Measurements from ENCODE around the gene CC2D2A.
A peak's percentile ranks its signal among the peaks of the same experiment; 100 is the strongest.

The CC2D2A gene

GRCh38 chr4:15563871-15564270 is 94.2 kb downstream of the CC2D2A start:
- H3K27ac ChIP-seq (ENCODE audit: low read depth, low read length) = no peak overlapping the region
- H3K4me3 ChIP-seq (ENCODE audit: low read depth in 1 of 5, low read length in 5 of 5) = no peak overlapping the region
- H3K9ac ChIP-seq (ENCODE audit: low read length in 5 of 5) = no peak overlapping the region
- H3K27me3 ChIP-seq (ENCODE audit: control insufficient read depth in 5 of 5, insufficient read depth in 4 of 5, low read length in 5 of 5) = no peaks in the 10 kb centered on the region
- peaks cover 9 to 61% (median 42%) of the 10 kb centered on the region in 5 donors for H3K36me3 ChIP-seq (ENCODE audit: control insufficient read depth in 5 of 5, insufficient read depth in 5 of 5, low read length in 5 of 5)
- no peaks in the 10 kb centered on the region for H3K9me3 ChIP-seq (ENCODE audit: control insufficient read depth in 5 of 5, low read length in 5 of 5)
- no peaks in the 10 kb centered on the region for H3K4me1 ChIP-seq (ENCODE audit: control insufficient read depth in 5 of 5, insufficient read depth in 5 of 5, low read length in 5 of 5)

DNA sequence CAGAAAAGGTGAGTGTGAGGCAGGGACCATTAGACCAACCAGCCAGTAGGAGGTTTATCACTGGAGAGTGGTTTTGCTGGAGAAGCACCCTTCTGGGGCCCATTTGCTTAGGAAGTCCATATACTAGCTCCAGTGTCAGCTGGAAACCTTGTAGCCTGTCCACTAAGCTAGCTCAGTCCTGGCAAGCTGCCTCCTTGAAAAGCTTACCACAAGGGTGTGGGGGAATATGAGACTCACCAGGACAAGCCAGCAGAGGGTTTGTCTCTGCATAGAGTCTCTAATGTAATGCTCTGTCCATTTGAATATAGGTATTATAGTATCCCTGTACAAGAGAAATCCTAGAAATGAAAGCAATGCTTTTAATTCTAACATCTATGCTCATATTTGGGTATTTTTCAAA is 99.1 kb downstream of the CC2D2A start:
- peaks cover 10 to 57% (median 32%) of the 10 kb centered on the region in 5 donors for H3K36me3 ChIP-seq (ENCODE audit: control insufficient read depth in 5 of 5, insufficient read depth in 5 of 5, low read length in 5 of 5)
- H3K27ac ChIP-seq (ENCODE audit: low read depth, low read length) = no peak overlapping the region
- H3K9ac ChIP-seq (ENCODE audit: low read length in 5 of 5) = no peak overlapping the region
- no peak overlapping the region for H3K4me3 ChIP-seq (ENCODE audit: low read depth in 1 of 5, low read length in 5 of 5)
- H3K9me3 ChIP-seq (ENCODE audit: control insufficient read depth in 5 of 5, low read length in 5 of 5) = no peaks in the 10 kb centered on the region
- H3K4me1 ChIP-seq (ENCODE audit: control insufficient read depth in 5 of 5, insufficient read depth in 5 of 5, low read length in 5 of 5) = no peaks in the 10 kb centered on the region
- H3K27me3 ChIP-seq (ENCODE audit: control insufficient read depth in 5 of 5, insufficient read depth in 4 of 5, low read length in 5 of 5) = no peaks in the 10 kb centered on the region

DNA sequence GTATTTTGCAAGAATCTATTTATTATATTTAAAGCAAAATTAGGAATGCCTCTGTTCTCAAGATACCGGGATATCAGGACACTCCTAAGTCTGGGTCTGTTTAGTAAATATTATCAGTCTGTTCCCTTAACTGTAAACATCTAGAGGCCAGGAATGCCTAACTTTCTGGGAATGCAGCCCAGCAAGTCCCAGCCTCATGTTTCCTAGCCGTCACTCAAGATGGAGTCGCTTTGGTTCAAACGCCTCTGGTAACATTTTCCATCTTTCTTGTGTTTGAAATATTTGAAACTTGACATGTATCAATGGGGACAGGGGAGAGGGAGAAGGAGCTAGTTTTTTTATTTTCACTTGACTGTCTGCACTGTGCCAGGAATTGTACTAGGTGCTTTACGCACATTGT is 100.1 kb downstream of the CC2D2A start:
- Histone ChIP-seq H3K9me3 (ENCODE audit: control insufficient read depth in 5 of 5, low read length in 5 of 5) (no peaks in the 10 kb centered on the region), H3K27me3 (ENCODE audit: control insufficient read depth in 5 of 5, insufficient read depth in 4 of 5, low read length in 5 of 5) (no peaks in the 10 kb centered on the region), H3K27ac (ENCODE audit: low read depth, low read length) (no peak overlapping the region), H3K36me3 (ENCODE audit: control insufficient read depth in 5 of 5, insufficient read depth in 5 of 5, low read length in 5 of 5) (peaks cover 7 to 47% (median 32%) of the 10 kb centered on the region in 5 donors), H3K4me1 (ENCODE audit: control insufficient read depth in 5 of 5, insufficient read depth in 5 of 5, low read length in 5 of 5) (no peaks in the 10 kb centered on the region), H3K4me3 (ENCODE audit: low read depth in 1 of 5, low read length in 5 of 5) (no peak overlapping the region), H3K9ac (ENCODE audit: low read length in 5 of 5) (no peak overlapping the region)

DNA sequence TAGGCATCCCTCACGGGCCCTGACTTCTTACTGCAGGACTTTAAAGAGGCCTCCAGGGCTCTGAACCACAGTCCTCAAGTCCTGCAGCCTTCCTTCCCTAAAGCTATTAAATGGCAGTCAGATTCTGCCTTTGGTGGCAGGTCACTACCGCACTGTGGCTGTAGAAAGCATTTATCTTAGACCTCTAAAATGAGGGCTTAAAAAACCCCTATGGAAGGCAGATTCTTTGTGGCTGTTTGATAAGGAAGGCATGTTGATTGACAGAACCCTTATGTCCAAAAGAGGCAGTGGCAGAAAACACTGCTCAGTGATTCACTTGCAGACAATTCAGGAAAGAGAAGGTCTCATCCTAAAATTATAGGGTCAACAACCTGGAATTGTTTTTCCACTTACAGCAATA is 106.3 kb downstream of the CC2D2A start:
- no peak overlapping the region for H3K27ac ChIP-seq (ENCODE audit: low read depth, low read length)

DNA sequence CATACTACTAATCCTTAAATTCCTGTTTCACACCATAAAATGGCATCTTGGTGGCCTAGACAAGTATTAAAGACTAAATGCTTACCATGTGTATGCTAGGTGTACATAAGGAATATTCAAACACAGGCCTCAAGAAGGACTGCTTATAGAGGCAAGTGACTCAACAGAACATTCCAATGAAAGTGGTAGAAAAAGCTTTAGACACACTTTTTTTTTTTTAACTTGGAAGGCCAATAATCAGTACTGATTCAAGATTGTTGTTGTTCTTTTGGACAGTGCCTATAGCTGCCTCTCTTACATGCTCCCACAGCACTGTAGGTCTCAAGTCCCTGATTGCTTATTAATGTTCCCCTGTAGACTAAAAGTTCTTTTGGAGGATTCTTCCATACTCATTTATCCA is 107.8 kb downstream of the CC2D2A start:
- no peaks in the 10 kb centered on the region for H3K9me3 ChIP-seq (ENCODE audit: control insufficient read depth in 5 of 5, low read length in 5 of 5)
- no peaks in the 10 kb centered on the region for H3K27me3 ChIP-seq (ENCODE audit: control insufficient read depth in 5 of 5, insufficient read depth in 4 of 5, low read length in 5 of 5)
- H3K4me3 ChIP-seq (ENCODE audit: low read depth in 1 of 5, low read length in 5 of 5) = no peak overlapping the region
- peaks cover 0 to 7% (median 0%) of the 10 kb centered on the region in 5 donors for H3K4me1 ChIP-seq (ENCODE audit: control insufficient read depth in 5 of 5, insufficient read depth in 5 of 5, low read length in 5 of 5)
- no peak overlapping the region for H3K27ac ChIP-seq (ENCODE audit: low read depth, low read length)
- peaks cover 0 to 13% (median 10%) of the 10 kb centered on the region in 5 donors for H3K36me3 ChIP-seq (ENCODE audit: control insufficient read depth in 5 of 5, insufficient read depth in 5 of 5, low read length in 5 of 5)
- no peak overlapping the region for H3K9ac ChIP-seq (ENCODE audit: low read length in 5 of 5)

More for the DNA sequence above, 106.3 kb downstream of the CC2D2A start:
- Histone ChIP-seq H3K4me1 (ENCODE audit: control insufficient read depth in 5 of 5, insufficient read depth in 5 of 5, low read length in 5 of 5) (peaks cover 0 to 7% (median 0%) of the 10 kb centered on the region in 5 donors), H3K36me3 (ENCODE audit: control insufficient read depth in 5 of 5, insufficient read depth in 5 of 5, low read length in 5 of 5) (peaks cover 0 to 13% (median 10%) of the 10 kb centered on the region in 5 donors), H3K4me3 (ENCODE audit: low read depth in 1 of 5, low read length in 5 of 5) (no peak overlapping the region), H3K9ac (ENCODE audit: low read length in 5 of 5) (no peak overlapping the region), H3K9me3 (ENCODE audit: control insufficient read depth in 5 of 5, low read length in 5 of 5) (no peaks in the 10 kb centered on the region), H3K27me3 (ENCODE audit: control insufficient read depth in 5 of 5, insufficient read depth in 4 of 5, low read length in 5 of 5) (no peaks in the 10 kb centered on the region)

GRCh38 chr4:15584785-15585184 is 115.1 kb downstream of the CC2D2A start:
- H3K9ac ChIP-seq (ENCODE audit: low read length in 5 of 5) = no peak overlapping the region
- peaks cover 0 to 3% (median 0%) of the 10 kb centered on the region in 5 donors for H3K36me3 ChIP-seq (ENCODE audit: control insufficient read depth in 5 of 5, insufficient read depth in 5 of 5, low read length in 5 of 5)
- H3K4me1 ChIP-seq (ENCODE audit: control insufficient read depth in 5 of 5, insufficient read depth in 5 of 5, low read length in 5 of 5) = peaks cover 0 to 27% (median 10%) of the 10 kb centered on the region in 5 donors
- H3K27ac ChIP-seq (ENCODE audit: low read depth, low read length) = peak overlapping the region; percentile 76
- no peaks in the 10 kb centered on the region for H3K9me3 ChIP-seq (ENCODE audit: control insufficient read depth in 5 of 5, low read length in 5 of 5)
- no peaks in the 10 kb centered on the region for H3K27me3 ChIP-seq (ENCODE audit: control insufficient read depth in 5 of 5, insufficient read depth in 4 of 5, low read length in 5 of 5)
- H3K4me3 ChIP-seq (ENCODE audit: low read depth in 1 of 5, low read length in 5 of 5) = no peak overlapping the region

GRCh38 chr4:15585331-15585730 is 115.6 kb downstream of the CC2D2A start:
- H3K9me3 ChIP-seq (ENCODE audit: control insufficient read depth in 5 of 5, low read length in 5 of 5) = no peaks in the 10 kb centered on the region
- H3K4me1 ChIP-seq (ENCODE audit: control insufficient read depth in 5 of 5, insufficient read depth in 5 of 5, low read length in 5 of 5) = peaks cover 0 to 27% (median 10%) of the 10 kb centered on the region in 5 donors
- H3K27ac ChIP-seq (ENCODE audit: low read depth, low read length) = peak overlapping the region; percentile 76
- no peaks in the 10 kb centered on the region for H3K36me3 ChIP-seq (ENCODE audit: control insufficient read depth in 5 of 5, insufficient read depth in 5 of 5, low read length in 5 of 5)
- H3K4me3 ChIP-seq (ENCODE audit: low read depth in 1 of 5, low read length in 5 of 5) = no peak overlapping the region
- peak overlapping the region in 1 of 5 donors; percentile 51 for H3K9ac ChIP-seq (ENCODE audit: low read length in 5 of 5)
- no peaks in the 10 kb centered on the region for H3K27me3 ChIP-seq (ENCODE audit: control insufficient read depth in 5 of 5, insufficient read depth in 4 of 5, low read length in 5 of 5)

DNA sequence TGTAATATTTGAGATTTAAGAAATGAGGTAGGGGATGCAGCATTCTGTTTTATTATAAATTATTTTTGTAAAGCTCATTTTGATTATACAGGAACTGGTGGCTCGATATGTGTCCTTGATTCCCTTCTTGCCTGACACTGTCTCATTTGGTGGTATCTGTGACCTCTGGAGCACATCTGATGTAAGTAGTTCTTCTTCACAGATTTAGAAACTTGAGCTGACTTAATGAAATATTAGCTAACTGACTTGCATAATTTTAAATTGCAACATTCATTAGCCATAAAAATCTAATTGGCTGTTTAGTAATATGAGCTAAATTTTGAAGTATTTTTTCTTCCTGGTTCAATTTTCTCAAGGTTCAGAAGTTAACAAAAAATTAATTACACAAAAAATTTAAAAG is 116.4 kb downstream of the CC2D2A start:
- no peaks in the 10 kb centered on the region for H3K9me3 ChIP-seq (ENCODE audit: control insufficient read depth in 5 of 5, low read length in 5 of 5)
- no peaks in the 10 kb centered on the region for H3K36me3 ChIP-seq (ENCODE audit: control insufficient read depth in 5 of 5, insufficient read depth in 5 of 5, low read length in 5 of 5)
- no peaks in the 10 kb centered on the region for H3K27me3 ChIP-seq (ENCODE audit: control insufficient read depth in 5 of 5, insufficient read depth in 4 of 5, low read length in 5 of 5)
- no peak overlapping the region for H3K4me3 ChIP-seq (ENCODE audit: low read depth in 1 of 5, low read length in 5 of 5)
- H3K4me1 ChIP-seq (ENCODE audit: control insufficient read depth in 5 of 5, insufficient read depth in 5 of 5, low read length in 5 of 5) = peaks cover 0 to 27% (median 10%) of the 10 kb centered on the region in 5 donors
- H3K9ac ChIP-seq (ENCODE audit: low read length in 5 of 5) = peak overlapping the region in 1 of 5 donors; percentile 51
- H3K27ac ChIP-seq (ENCODE audit: low read depth, low read length) = peak overlapping the region; percentile 76

GRCh38 chr4:15587649-15588048 is 118.0 kb downstream of the CC2D2A start:
- H3K4me3 ChIP-seq (ENCODE audit: low read depth in 1 of 5, low read length in 5 of 5) = no peak overlapping the region
- H3K4me1 ChIP-seq (ENCODE audit: control insufficient read depth in 5 of 5, insufficient read depth in 5 of 5, low read length in 5 of 5) = peaks cover 0 to 27% (median 10%) of the 10 kb centered on the region in 5 donors
- no peak overlapping the region for H3K9ac ChIP-seq (ENCODE audit: low read length in 5 of 5)
- H3K27ac ChIP-seq (ENCODE audit: low read depth, low read length) = peak overlapping the region; percentile 76
- no peaks in the 10 kb centered on the region for H3K36me3 ChIP-seq (ENCODE audit: control insufficient read depth in 5 of 5, insufficient read depth in 5 of 5, low read length in 5 of 5)
- no peaks in the 10 kb centered on the region for H3K27me3 ChIP-seq (ENCODE audit: control insufficient read depth in 5 of 5, insufficient read depth in 4 of 5, low read length in 5 of 5)
- no peaks in the 10 kb centered on the region for H3K9me3 ChIP-seq (ENCODE audit: control insufficient read depth in 5 of 5, low read length in 5 of 5)

GRCh38 chr4:15592799-15593198 is 123.1 kb downstream of the CC2D2A start:
- no peak overlapping the region for H3K27ac ChIP-seq (ENCODE audit: low read depth, low read length)
- H3K4me1 ChIP-seq (ENCODE audit: control insufficient read depth in 5 of 5, insufficient read depth in 5 of 5, low read length in 5 of 5) = peaks cover 0 to 11% (median 4%) of the 10 kb centered on the region in 5 donors
- no peaks in the 10 kb centered on the region for H3K27me3 ChIP-seq (ENCODE audit: control insufficient read depth in 5 of 5, insufficient read depth in 4 of 5, low read length in 5 of 5)
- H3K9ac ChIP-seq (ENCODE audit: low read length in 5 of 5) = no peak overlapping the region
- no peak overlapping the region for H3K4me3 ChIP-seq (ENCODE audit: low read depth in 1 of 5, low read length in 5 of 5)
- peaks cover 6 to 13% (median 10%) of the 10 kb centered on the region in 5 donors for H3K36me3 ChIP-seq (ENCODE audit: control insufficient read depth in 5 of 5, insufficient read depth in 5 of 5, low read length in 5 of 5)
- no peaks in the 10 kb centered on the region for H3K9me3 ChIP-seq (ENCODE audit: control insufficient read depth in 5 of 5, low read length in 5 of 5)
